ENCODE data around the gene GATA3. TPM values are rescaled to one million over a fixed set of nuclear protein-coding genes. Genes with fewer than 3 reads are reported as not detected.
A peak's percentile ranks its signal among the peaks of the same experiment; 100 is the strongest.

The GATA3 gene
- total RNA-seq, 1 donor = not detected

- Histone ChIP-seq H3K36me3 (ENCODE audit: insufficient read depth, low read length) (no peaks in the 10 kb centered on the region), H3K4me2 (ENCODE audit: insufficient read depth, low read length) (no peak overlapping the region), H3K27ac (ENCODE audit: low read depth, low read length) (no peak overlapping the region), H3K4me3 (ENCODE audit: insufficient read depth, low read length) (no peak overlapping the region), H3K27me3 (ENCODE audit: insufficient read depth, low read length) (peaks cover 38% of the 10 kb centered on the region), H2AFZ (ENCODE audit: low read length) (no peak overlapping the region), H4K20me1 (ENCODE audit: insufficient read depth, low read length) (no peaks in the 10 kb centered on the region), H3K9me3 (ENCODE audit: low read depth, low read length) (no peaks in the 10 kb centered on the region), H3K79me2 (ENCODE audit: insufficient read depth, low read length) (no peaks in the 10 kb centered on the region), H3K4me1 (ENCODE audit: insufficient read depth, low read length) (no peaks in the 10 kb centered on the region)
- TF ChIP-seq CTCF (IDR thresholded peaks at IDR 0.05; ENCODE audit: extremely low read depth, low read depth, low read length) = no peak
- DNase-seq (ENCODE audit: insufficient read length, low spot score, missing footprints) = peak; percentile 59
Measured at GRCh38 chr10:8061274-8062211, 7.1 kb downstream of the GATA3 start.

- Histone ChIP-seq H3K4me1 (ENCODE audit: insufficient read depth, low read length) (no peaks in the 10 kb centered on the region), H2AFZ (ENCODE audit: low read length) (no peak overlapping the region), H3K27me3 (ENCODE audit: insufficient read depth, low read length) (peaks cover 32% of the 10 kb centered on the region), H3K4me2 (ENCODE audit: insufficient read depth, low read length) (no peak overlapping the region), H4K20me1 (ENCODE audit: insufficient read depth, low read length) (no peaks in the 10 kb centered on the region), H3K36me3 (ENCODE audit: insufficient read depth, low read length) (no peaks in the 10 kb centered on the region), H3K9me3 (ENCODE audit: low read depth, low read length) (no peaks in the 10 kb centered on the region), H3K4me3 (ENCODE audit: insufficient read depth, low read length) (no peak overlapping the region), H3K79me2 (ENCODE audit: insufficient read depth, low read length) (no peaks in the 10 kb centered on the region), H3K27ac (ENCODE audit: low read depth, low read length) (no peak overlapping the region)
- TF ChIP-seq CTCF (IDR thresholded peaks at IDR 0.05; ENCODE audit: extremely low read depth, low read depth, low read length) = no peak
- peak; percentile 57 for DNase-seq (ENCODE audit: insufficient read length, low spot score, missing footprints)
Measured at GRCh38 chr10:8063128-8063908, 8.8 kb downstream of the GATA3 start.

- Histone ChIP-seq H3K79me2 (ENCODE audit: insufficient read depth, low read length) (no peaks in the 10 kb centered on the region), H3K4me3 (ENCODE audit: insufficient read depth, low read length) (no peak overlapping the region), H4K20me1 (ENCODE audit: insufficient read depth, low read length) (no peaks in the 10 kb centered on the region), H3K27me3 (ENCODE audit: insufficient read depth, low read length) (peaks cover 32% of the 10 kb centered on the region), H3K4me1 (ENCODE audit: insufficient read depth, low read length) (no peaks in the 10 kb centered on the region), H2AFZ (ENCODE audit: low read length) (no peak overlapping the region), H3K9me3 (ENCODE audit: low read depth, low read length) (no peaks in the 10 kb centered on the region), H3K4me2 (ENCODE audit: insufficient read depth, low read length) (no peak overlapping the region), H3K27ac (ENCODE audit: low read depth, low read length) (no peak overlapping the region), H3K36me3 (ENCODE audit: insufficient read depth, low read length) (no peaks in the 10 kb centered on the region)
- DNase-seq (ENCODE audit: insufficient read length, low spot score, missing footprints) = no peak
- TF ChIP-seq CTCF (IDR thresholded peaks at IDR 0.05; ENCODE audit: extremely low read depth, low read depth, low read length) = no peak
Measured at GRCh38 chr10:8063935-8064334, 9.4 kb downstream of the GATA3 start.

DNA sequence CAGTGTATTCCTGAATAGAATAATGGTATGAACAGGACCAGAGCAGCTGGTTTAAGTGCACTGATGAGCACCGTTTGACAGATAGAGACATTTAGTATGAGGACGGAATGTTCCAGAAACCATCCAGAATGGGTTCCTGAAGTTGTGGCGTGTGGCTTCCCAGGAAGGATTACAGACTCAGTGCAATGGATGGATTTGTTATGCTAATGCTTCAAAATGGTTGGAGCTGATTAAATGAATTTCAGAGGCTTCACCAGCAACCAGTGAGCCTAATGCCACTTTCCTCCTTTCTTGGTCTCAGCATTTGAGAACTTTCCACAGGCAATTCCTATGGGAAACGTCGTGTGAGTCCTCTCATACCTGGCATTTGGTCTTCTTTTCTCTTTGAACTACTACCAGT, 9.9 kb downstream of the GATA3 start:
- H3K4me1 ChIP-seq (ENCODE audit: insufficient read depth, low read length) = no peaks in the 10 kb centered on the region
- H3K4me2 ChIP-seq (ENCODE audit: insufficient read depth, low read length) = no peak overlapping the region
- no peaks in the 10 kb centered on the region for H3K36me3 ChIP-seq (ENCODE audit: insufficient read depth, low read length)
- H3K27ac ChIP-seq (ENCODE audit: low read depth, low read length) = no peak overlapping the region
- H2AFZ ChIP-seq (ENCODE audit: low read length) = no peak overlapping the region
- TF ChIP-seq CTCF (IDR thresholded peaks at IDR 0.05; ENCODE audit: extremely low read depth, low read depth, low read length) = no peak
- no peaks in the 10 kb centered on the region for H4K20me1 ChIP-seq (ENCODE audit: insufficient read depth, low read length)
- no peaks in the 10 kb centered on the region for H3K79me2 ChIP-seq (ENCODE audit: insufficient read depth, low read length)
- no peaks in the 10 kb centered on the region for H3K9me3 ChIP-seq (ENCODE audit: low read depth, low read length)
- H3K4me3 ChIP-seq (ENCODE audit: insufficient read depth, low read length) = no peak overlapping the region
- H3K27me3 ChIP-seq (ENCODE audit: insufficient read depth, low read length) = peaks cover 29% of the 10 kb centered on the region
- DNase-seq (ENCODE audit: insufficient read length, low spot score, missing footprints) = peak; percentile 38
